Measurements from ENCODE around the gene TMEM79.

- TF ChIP-seq CTCF (conservative IDR thresholded peaks at IDR 0.05; ENCODE audit: low read length) (no peak), EZH2phosphoT487 (IDR thresholded peaks at IDR 0.05; ENCODE audit: borderline replicate concordance) (no peak)
These were observed 1.9 kb downstream of the TMEM79 start for GRCh38 chr1:156286061-156286460.
